HepG2 (cell line): Measurements from ENCODE around the gene ADGRV1.

Experiments
- AGO1 ChIP-seq: fragments of 200-400 bp; formaldehyde crosslinking; IDR thresholded peaks from 2 replicates; pipeline ENCODE4 v1.6.1; 2017; ENCODE audit warnings: mild to moderate bottlenecking, low read depth, low read length, moderate library complexity; ENCODE audit not compliant: poor library complexity, severe bottlenecking
- GABPA ChIP-seq, 2 experiments: IDR thresholded peaks; 2 replicates each; pipeline ENCODE4 v1.6.1; 2011 to 2016; ENCODE audit warnings: low read depth in 2 of 2, low read length in 1 of 2, missing biosample characterization in 1 of 2, missing genetic modification characterization in 1 of 2
- HNF4A ChIP-seq: sonication (generic); formaldehyde crosslinking; IDR thresholded peaks from 2 replicates; pipeline ENCODE4 v1.4.0; 2020; ENCODE audit warnings: missing genetic modification reagents
- TF ChIP-seq, protein P1 (sequence below): sonication (generic); formaldehyde crosslinking; IDR thresholded peaks from 2 replicates; pipeline ENCODE4 v1.4.0; 2020; ENCODE audit warnings: missing genetic modification reagents
- TF ChIP-seq, protein P2 (sequence below): sonication (generic); formaldehyde crosslinking; IDR thresholded peaks from 2 replicates; pipeline ENCODE4 v1.5.0; 2020; ENCODE audit warnings: mild to moderate bottlenecking, missing genetic modification reagents, moderate library complexity

DNA sequence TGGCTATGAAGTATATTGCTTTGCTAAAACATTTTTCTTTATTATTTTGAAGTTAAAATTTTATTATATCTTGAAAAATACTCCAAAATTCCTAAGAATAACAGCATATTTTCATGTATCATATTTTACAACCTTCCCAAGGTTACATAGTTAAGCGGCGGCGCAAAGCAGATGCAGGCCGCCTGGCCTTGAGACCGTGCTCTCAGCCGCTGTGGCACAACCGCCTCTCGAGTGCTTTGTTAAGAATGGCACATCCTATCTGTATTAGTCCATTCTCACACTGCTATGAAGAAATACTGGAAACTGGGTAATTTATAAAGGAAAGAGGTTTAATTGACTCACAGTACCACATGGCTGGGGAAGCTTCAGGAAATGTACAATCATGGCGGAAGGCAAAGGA lies 595.7 kb downstream of the ADGRV1 start:
- TF ChIP-seq HNF4A (CRISPR knock-in tag) (no peak), AGO1 (no peak), GABPA (IDR thresholded peaks at IDR 0.05; ENCODE audit: low read depth, low read length) (no peak), GABPA (CRISPR knock-in tag; IDR thresholded peaks at IDR 0.05; ENCODE audit: low read depth) (no peak)
- TF ChIP-seq, protein P1, sequence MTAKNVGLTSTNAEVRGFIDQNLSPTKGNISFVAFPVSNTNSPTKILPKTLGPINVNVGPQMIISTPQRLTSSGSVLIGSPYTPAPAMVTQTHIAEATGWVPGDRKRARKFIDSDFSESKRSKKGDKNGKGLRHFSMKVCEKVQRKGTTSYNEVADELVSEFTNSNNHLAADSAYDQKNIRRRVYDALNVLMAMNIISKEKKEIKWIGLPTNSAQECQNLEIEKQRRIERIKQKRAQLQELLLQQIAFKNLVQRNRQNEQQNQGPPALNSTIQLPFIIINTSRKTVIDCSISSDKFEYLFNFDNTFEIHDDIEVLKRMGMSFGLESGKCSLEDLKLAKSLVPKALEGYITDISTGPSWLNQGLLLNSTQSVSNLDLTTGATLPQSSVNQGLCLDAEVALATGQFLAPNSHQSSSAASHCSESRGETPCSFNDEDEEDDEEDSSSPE (CRISPR knock-in tag) = no peak
- TF ChIP-seq, protein P2, sequence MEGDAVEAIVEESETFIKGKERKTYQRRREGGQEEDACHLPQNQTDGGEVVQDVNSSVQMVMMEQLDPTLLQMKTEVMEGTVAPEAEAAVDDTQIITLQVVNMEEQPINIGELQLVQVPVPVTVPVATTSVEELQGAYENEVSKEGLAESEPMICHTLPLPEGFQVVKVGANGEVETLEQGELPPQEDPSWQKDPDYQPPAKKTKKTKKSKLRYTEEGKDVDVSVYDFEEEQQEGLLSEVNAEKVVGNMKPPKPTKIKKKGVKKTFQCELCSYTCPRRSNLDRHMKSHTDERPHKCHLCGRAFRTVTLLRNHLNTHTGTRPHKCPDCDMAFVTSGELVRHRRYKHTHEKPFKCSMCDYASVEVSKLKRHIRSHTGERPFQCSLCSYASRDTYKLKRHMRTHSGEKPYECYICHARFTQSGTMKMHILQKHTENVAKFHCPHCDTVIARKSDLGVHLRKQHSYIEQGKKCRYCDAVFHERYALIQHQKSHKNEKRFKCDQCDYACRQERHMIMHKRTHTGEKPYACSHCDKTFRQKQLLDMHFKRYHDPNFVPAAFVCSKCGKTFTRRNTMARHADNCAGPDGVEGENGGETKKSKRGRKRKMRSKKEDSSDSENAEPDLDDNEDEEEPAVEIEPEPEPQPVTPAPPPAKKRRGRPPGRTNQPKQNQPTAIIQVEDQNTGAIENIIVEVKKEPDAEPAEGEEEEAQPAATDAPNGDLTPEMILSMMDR = no peak
